ENCODE measurements around the gene RNF186. TPM values are rescaled to one million over a fixed set of nuclear protein-coding genes. Genes with fewer than 3 reads are reported as not detected.
"Not testable (repeated sequence)": the region's sequence is repeated elsewhere in the genome, so short reads cannot be mapped to it uniquely, and the experiment has no call there.

Gene RNF186
- total RNA-seq, 1 donor from 2014 or later = not detected

DNA sequence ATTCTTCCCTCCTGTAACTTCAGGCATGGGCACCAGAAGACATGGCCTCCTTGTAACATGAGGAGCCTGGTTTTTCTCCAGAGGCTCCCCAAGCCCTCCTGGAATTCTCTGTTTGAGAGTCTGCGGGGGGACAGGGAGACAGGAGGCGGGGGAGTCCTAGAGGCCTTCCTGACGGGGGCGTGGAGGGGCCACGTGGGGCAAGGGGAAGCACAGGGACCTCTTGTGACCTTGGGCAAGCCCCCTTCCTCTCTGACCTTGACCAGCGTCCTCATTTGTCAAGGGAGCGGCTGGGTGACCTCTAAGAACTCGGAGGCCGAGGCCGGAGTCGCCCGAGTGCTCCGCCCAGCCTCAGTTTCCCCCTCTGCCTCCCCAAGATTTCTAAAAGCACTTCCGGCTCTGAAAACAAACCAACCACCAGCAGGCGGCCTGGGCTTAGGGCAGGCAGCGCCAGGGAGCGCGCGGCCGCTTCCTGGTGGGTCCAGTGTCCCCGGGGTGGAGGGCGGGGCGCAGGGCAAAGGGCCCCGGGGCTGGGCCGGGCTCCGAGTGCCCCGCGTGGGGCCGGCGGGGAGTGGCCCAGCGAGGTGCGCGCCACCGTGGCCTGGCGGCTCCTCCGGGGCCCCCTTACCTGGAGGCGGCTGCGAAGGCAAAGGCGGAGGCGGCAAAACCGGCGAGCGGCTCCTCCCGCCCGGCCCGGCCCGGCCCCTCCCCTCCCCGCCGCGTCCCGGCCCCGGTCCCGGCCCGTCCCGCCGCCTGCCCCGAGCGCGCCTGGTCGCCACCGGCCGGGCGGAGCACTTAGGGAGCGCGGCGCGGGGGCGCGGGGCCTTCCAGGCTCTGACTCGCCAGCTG, 15.6 kb downstream of the RNF186 start, which contains the start of gene TMCO4:
Gene TMCO4 (minus strand): TSS at position 687 of the 846 bp plus-strand sequence. CDS start 19,158 bp downstream, outside the sequence.
- H3K9ac ChIP-seq (ENCODE audit: low read depth in 1 of 3, low read length in 3 of 3) = peak within 1 kb of the TSS; percentile 69 to 79 (median 75)
- H3K4me1 ChIP-seq (ENCODE audit: control insufficient read depth in 3 of 3, insufficient read depth in 3 of 3, low read length in 3 of 3) = peaks cover 6 to 17% (median 9%) of the 10 kb centered on the region in 3 donors
- H3K27ac ChIP-seq (ENCODE audit: low read depth, low read length) = peak within 1 kb of the TSS; percentile 56
- H3K4me3 ChIP-seq (ENCODE audit: low read length in 3 of 3) = peak within 1 kb of the TSS; percentile 62 to 80 (median 76)
- H3K27me3 ChIP-seq (ENCODE audit: control insufficient read depth in 3 of 3, insufficient read depth in 3 of 3, low read length in 3 of 3) = peaks cover 0 to 6% (median 0%) of the 10 kb centered on the region in 3 donors
- no peaks in the 10 kb centered on the region for H3K36me3 ChIP-seq (ENCODE audit: control insufficient read depth in 3 of 3, insufficient read depth in 3 of 3, low read length in 3 of 3)
- no peaks in the 10 kb centered on the region for H3K9me3 ChIP-seq (ENCODE audit: control insufficient read depth in 3 of 3, low read length in 3 of 3)

GRCh38 chr1:19798486-19799229, 16.4 kb downstream of the RNF186 start:
- peak overlapping the region; percentile 56 for H3K27ac ChIP-seq (ENCODE audit: low read depth, low read length)
- peak overlapping the region; percentile 45 to 79 (median 70) for H3K9ac ChIP-seq (ENCODE audit: low read depth in 1 of 3, low read length in 3 of 3)
- H3K36me3 ChIP-seq (ENCODE audit: control insufficient read depth in 3 of 3, insufficient read depth in 3 of 3, low read length in 3 of 3) = no peaks in the 10 kb centered on the region
- H3K27me3 ChIP-seq (ENCODE audit: control insufficient read depth in 3 of 3, insufficient read depth in 3 of 3, low read length in 3 of 3) = peaks cover 0 to 6% (median 0%) of the 10 kb centered on the region in 3 donors
- no peaks in the 10 kb centered on the region for H3K9me3 ChIP-seq (ENCODE audit: control insufficient read depth in 3 of 3, low read length in 3 of 3)
- peaks cover 6 to 17% (median 9%) of the 10 kb centered on the region in 3 donors for H3K4me1 ChIP-seq (ENCODE audit: control insufficient read depth in 3 of 3, insufficient read depth in 3 of 3, low read length in 3 of 3)
- peak overlapping the region; percentile 62 to 80 (median 72) for H3K4me3 ChIP-seq (ENCODE audit: low read length in 3 of 3)

DNA sequence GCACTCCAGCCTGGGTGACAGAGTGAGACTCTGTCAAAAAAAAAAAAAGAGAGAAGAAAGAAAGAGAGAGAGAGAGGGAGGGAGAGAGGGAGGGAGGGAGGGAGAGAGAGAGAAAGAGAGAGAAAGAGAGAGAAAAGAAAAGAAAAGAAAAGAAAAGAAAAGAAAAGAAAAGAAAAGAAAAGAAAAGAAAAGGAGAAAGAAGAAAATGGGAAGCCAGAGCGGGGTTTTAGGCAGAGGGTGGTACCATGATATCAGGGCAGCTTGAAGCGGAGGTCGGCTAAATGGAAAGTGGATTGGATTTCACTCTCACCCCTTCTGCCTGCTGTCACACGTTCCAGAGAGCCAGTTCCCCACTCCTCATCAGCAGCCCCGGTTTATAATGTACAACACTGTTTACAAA, 17.3 kb downstream of the RNF186 start:
- peaks cover 0 to 4% (median 0%) of the 10 kb centered on the region in 3 donors for H3K36me3 ChIP-seq (ENCODE audit: control insufficient read depth in 3 of 3, insufficient read depth in 3 of 3, low read length in 3 of 3)
- H3K4me3 ChIP-seq (ENCODE audit: low read length in 3 of 3) = no peak overlapping the region
- H3K27ac ChIP-seq (ENCODE audit: low read depth, low read length) = no peak overlapping the region
- peaks cover 0 to 6% (median 0%) of the 10 kb centered on the region in 3 donors for H3K27me3 ChIP-seq (ENCODE audit: control insufficient read depth in 3 of 3, insufficient read depth in 3 of 3, low read length in 3 of 3)
- no peaks in the 10 kb centered on the region for H3K9me3 ChIP-seq (ENCODE audit: control insufficient read depth in 3 of 3, low read length in 3 of 3)
- peaks cover 6 to 17% (median 9%) of the 10 kb centered on the region in 3 donors for H3K4me1 ChIP-seq (ENCODE audit: control insufficient read depth in 3 of 3, insufficient read depth in 3 of 3, low read length in 3 of 3)
- no peak overlapping the region for H3K9ac ChIP-seq (ENCODE audit: low read depth in 1 of 3, low read length in 3 of 3)

GRCh38 chr1:19794583-19794982, 20.5 kb downstream of the RNF186 start:
- Histone ChIP-seq H3K27me3 (ENCODE audit: control insufficient read depth in 3 of 3, insufficient read depth in 3 of 3, low read length in 3 of 3) (no peaks in the 10 kb centered on the region), H3K27ac (ENCODE audit: low read depth, low read length) (no peak overlapping the region)

GRCh38 chr1:19793360-19794046, 21.6 kb downstream of the RNF186 start:
- H3K4me3 ChIP-seq (ENCODE audit: low read length in 3 of 3) = no peak overlapping the region
- no peaks in the 10 kb centered on the region for H3K9me3 ChIP-seq (ENCODE audit: control insufficient read depth in 3 of 3, low read length in 3 of 3)
- H3K27me3 ChIP-seq (ENCODE audit: control insufficient read depth in 3 of 3, insufficient read depth in 3 of 3, low read length in 3 of 3) = no peaks in the 10 kb centered on the region
- peaks cover 0 to 2% (median 2%) of the 10 kb centered on the region in 3 donors for H3K4me1 ChIP-seq (ENCODE audit: control insufficient read depth in 3 of 3, insufficient read depth in 3 of 3, low read length in 3 of 3)
- no peak overlapping the region for H3K27ac ChIP-seq (ENCODE audit: low read depth, low read length)
- H3K36me3 ChIP-seq (ENCODE audit: control insufficient read depth in 3 of 3, insufficient read depth in 3 of 3, low read length in 3 of 3) = peaks cover 0 to 4% (median 4%) of the 10 kb centered on the region in 3 donors
- H3K9ac ChIP-seq (ENCODE audit: low read depth in 1 of 3, low read length in 3 of 3) = no peak overlapping the region

More at GRCh38 chr1:19794583-19794982, 20.5 kb downstream of the RNF186 start:
- Histone ChIP-seq H3K36me3 (ENCODE audit: control insufficient read depth in 3 of 3, insufficient read depth in 3 of 3, low read length in 3 of 3) (peaks cover 0 to 4% (median 4%) of the 10 kb centered on the region in 3 donors), H3K9me3 (ENCODE audit: control insufficient read depth in 3 of 3, low read length in 3 of 3) (no peaks in the 10 kb centered on the region), H3K4me1 (ENCODE audit: control insufficient read depth in 3 of 3, insufficient read depth in 3 of 3, low read length in 3 of 3) (peaks cover 6 to 12% (median 7%) of the 10 kb centered on the region in 3 donors), H3K4me3 (ENCODE audit: low read length in 3 of 3) (no peak overlapping the region), H3K9ac (ENCODE audit: low read depth in 1 of 3, low read length in 3 of 3) (no peak overlapping the region)

DNA sequence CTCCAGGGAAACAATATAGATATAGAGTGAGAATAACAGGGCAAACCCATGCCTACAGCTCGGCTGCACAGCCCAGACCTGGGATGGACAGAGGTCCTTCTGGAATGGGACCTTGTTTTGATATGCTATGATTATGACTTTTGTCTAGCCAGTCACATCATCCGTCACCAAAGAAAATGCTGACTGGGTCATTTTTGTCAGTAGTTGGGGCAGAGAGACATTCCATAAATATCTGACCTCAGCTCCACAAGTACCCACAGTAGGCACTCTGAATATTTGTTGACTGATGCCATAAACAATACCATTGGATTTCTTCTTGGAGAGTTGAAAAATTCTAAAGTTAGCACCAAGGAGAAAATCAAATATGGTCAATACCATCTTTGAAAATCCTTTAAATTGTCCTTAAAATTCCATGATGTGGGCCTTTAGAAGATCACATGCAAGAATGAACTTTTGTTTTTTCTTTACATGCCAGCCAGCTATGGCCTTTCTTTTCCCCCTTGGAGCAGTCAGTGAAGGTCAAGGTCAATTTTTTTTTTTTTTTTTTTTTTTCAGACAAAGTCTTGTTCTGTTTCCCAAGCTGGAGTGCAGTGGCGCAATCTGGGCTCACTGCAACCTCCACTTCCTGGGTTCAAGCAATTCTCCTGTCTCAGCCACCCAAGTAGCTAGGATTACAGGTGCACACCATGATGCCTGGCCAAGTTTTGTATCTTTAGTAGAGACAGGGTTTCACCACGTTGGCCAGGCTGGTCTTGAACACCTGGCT, 22.7 kb downstream of the RNF186 start:
- no peak overlapping the region for H3K9ac ChIP-seq (ENCODE audit: low read depth in 1 of 3, low read length in 3 of 3)
- no peaks in the 10 kb centered on the region for H3K9me3 ChIP-seq (ENCODE audit: control insufficient read depth in 3 of 3, low read length in 3 of 3)
- no peaks in the 10 kb centered on the region for H3K27me3 ChIP-seq (ENCODE audit: control insufficient read depth in 3 of 3, insufficient read depth in 3 of 3, low read length in 3 of 3)
- no peaks in the 10 kb centered on the region for H3K4me1 ChIP-seq (ENCODE audit: control insufficient read depth in 3 of 3, insufficient read depth in 3 of 3, low read length in 3 of 3)
- H3K36me3 ChIP-seq (ENCODE audit: control insufficient read depth in 3 of 3, insufficient read depth in 3 of 3, low read length in 3 of 3) = peaks cover 0 to 4% (median 4%) of the 10 kb centered on the region in 3 donors
- H3K4me3 ChIP-seq (ENCODE audit: low read length in 3 of 3) = no peak overlapping the region
- no peak overlapping the region for H3K27ac ChIP-seq (ENCODE audit: low read depth, low read length)

DNA sequence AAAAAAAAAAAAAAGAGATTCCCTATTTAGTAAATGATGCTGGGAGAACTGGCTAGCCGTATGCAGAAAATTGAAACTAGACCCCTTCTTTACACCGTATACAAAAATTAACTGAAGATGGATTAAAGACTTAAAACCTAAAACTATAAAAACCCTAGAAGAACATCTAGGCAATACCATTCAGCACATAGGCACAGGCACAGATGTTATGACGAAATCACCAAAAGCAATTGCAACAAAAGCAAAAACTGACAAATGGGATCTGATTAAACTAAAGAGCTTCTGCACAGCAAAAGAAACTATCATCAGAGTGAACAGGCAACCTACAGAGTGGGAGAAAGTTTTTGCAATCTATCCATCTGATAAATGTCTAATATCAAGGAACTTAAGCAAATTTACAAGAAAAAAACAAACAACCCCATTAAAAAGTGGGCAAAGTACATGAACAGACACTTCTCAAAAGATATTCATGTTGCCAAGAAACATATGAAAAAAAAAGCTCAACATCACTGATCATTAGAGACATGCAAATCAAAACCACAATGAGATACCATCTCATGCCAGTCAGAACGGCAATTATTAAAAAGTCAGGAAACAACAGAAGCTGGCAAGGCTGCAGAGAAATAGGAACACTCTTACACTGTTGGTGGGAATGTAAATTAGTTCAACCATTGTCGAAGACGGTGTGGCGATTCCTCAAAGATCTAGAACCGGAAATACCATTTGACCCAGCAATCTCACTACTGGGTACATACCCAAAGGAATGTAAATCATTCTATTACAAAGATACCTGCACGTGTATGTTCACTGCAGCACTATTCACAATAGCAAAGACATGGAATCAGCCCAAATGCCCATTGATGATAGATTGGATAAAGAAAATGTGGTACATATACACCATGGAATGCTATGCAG, 24.8 kb downstream of the RNF186 start:
- not testable (repeated sequence) for H3K27ac ChIP-seq (ENCODE audit: low read depth, low read length); H3K4me3 ChIP-seq (ENCODE audit: low read length in 3 of 3); H3K9me3 ChIP-seq (ENCODE audit: control insufficient read depth in 3 of 3, low read length in 3 of 3); H3K4me1 ChIP-seq (ENCODE audit: control insufficient read depth in 3 of 3, insufficient read depth in 3 of 3, low read length in 3 of 3); H3K9ac ChIP-seq (ENCODE audit: low read depth in 1 of 3, low read length in 3 of 3); H3K27me3 ChIP-seq (ENCODE audit: control insufficient read depth in 3 of 3, insufficient read depth in 3 of 3, low read length in 3 of 3)
- peaks cover 2 to 12% (median 9%) of the 10 kb centered on the region in 3 donors for H3K36me3 ChIP-seq (ENCODE audit: control insufficient read depth in 3 of 3, insufficient read depth in 3 of 3, low read length in 3 of 3)

GRCh38 chr1:19786988-19787423, 28.1 kb downstream of the RNF186 start:
- Histone ChIP-seq H3K36me3 (ENCODE audit: control insufficient read depth in 3 of 3, insufficient read depth in 3 of 3, low read length in 3 of 3) (peaks cover 6 to 18% (median 13%) of the 10 kb centered on the region in 3 donors), H3K27me3 (ENCODE audit: control insufficient read depth in 3 of 3, insufficient read depth in 3 of 3, low read length in 3 of 3) (no peaks in the 10 kb centered on the region), H3K4me1 (ENCODE audit: control insufficient read depth in 3 of 3, insufficient read depth in 3 of 3, low read length in 3 of 3) (no peaks in the 10 kb centered on the region), H3K4me3 (ENCODE audit: low read length in 3 of 3) (no peak overlapping the region), H3K27ac (ENCODE audit: low read depth, low read length) (no peak overlapping the region), H3K9me3 (ENCODE audit: control insufficient read depth in 3 of 3, low read length in 3 of 3) (no peaks in the 10 kb centered on the region), H3K9ac (ENCODE audit: low read depth in 1 of 3, low read length in 3 of 3) (no peak overlapping the region)
